NCI-H1417 treated with DMSO at 0.1 percent for 48 hours (cell line): ENCODE measurements around the gene TBC1D16.

ENCODE experiments used
- DNase-seq: peaks from one replicate; lab custom pipeline; 2025; lab: John Stamatoyannopoulos, UW

TBC1D16 gene

GRCh38 chr17:79938336-79939093 is 97.2 kb downstream of the TBC1D16 start:
- no peak for DNase-seq

- no peak for DNase-seq
Observed at GRCh38 chr17:79937391-79938335, 98.0 kb downstream of the TBC1D16 start.

GRCh38 chr17:79936641-79937381 is 98.9 kb downstream of the TBC1D16 start:
- DNase-seq, result no peak

GRCh38 chr17:79936050-79936449 is 99.6 kb downstream of the TBC1D16 start:
- DNase-seq, result no peak

GRCh38 chr17:79935197-79935885 is 100.3 kb downstream of the TBC1D16 start:
- no peak for DNase-seq

GRCh38 chr17:79934653-79934970 is 101.1 kb downstream of the TBC1D16 start:
- no peak for DNase-seq

- no peak for DNase-seq
Observed at GRCh38 chr17:79933863-79934652, 101.6 kb downstream of the TBC1D16 start.

- no peak for DNase-seq
Observed at GRCh38 chr17:79932451-79933306, 103.0 kb downstream of the TBC1D16 start.

GRCh38 chr17:79931817-79932309 is 103.8 kb downstream of the TBC1D16 start:
- DNase-seq, result no peak

GRCh38 chr17:79930877-79931816 is 104.5 kb downstream of the TBC1D16 start:
- no peak for DNase-seq

- no peak for DNase-seq
Observed at GRCh38 chr17:79930062-79930876, 105.4 kb downstream of the TBC1D16 start.

GRCh38 chr17:79929257-79930061 is 106.2 kb downstream of the TBC1D16 start:
- no peak for DNase-seq

- no peak for DNase-seq
Observed at GRCh38 chr17:79928502-79929256, 107.0 kb downstream of the TBC1D16 start.

- no peak for DNase-seq
Observed at GRCh38 chr17:79927688-79928501, 107.8 kb downstream of the TBC1D16 start.

- no peak for DNase-seq
Observed at GRCh38 chr17:79927136-79927661, 108.5 kb downstream of the TBC1D16 start.
